HG02763 (cell line): Measurements from ENCODE around the gene CIP2A.
A peak's percentile ranks its signal among the peaks of the same experiment; 100 is the strongest.
"Not testable (repeated sequence)": the region's sequence is repeated elsewhere in the genome, so short reads cannot be mapped to it uniquely, and the experiment has no call there.

Experiments used
- ATAC-seq: cut with Tn5 transposase; IDR thresholded peaks from one replicate; pipeline ENCODE4 v1.9.1; 2021; ENCODE audit warnings: mild to moderate bottlenecking, moderate library complexity; ENCODE audit not compliant: unreplicated experiment

Gene CIP2A

GRCh38 chr3:108589081-108589997 lies at the start of gene CIP2A, which contains the start of gene DZIP3:
Gene CIP2A, minus strand, starts transcription at chr3:108589438. Its CDS starts 63 bp downstream, at chr3:108589375.
Gene DZIP3, plus strand, starts transcription at chr3:108589722. Its CDS starts 15,685 bp downstream, at chr3:108605407.
- ATAC-seq: peak; percentile 95

- no peak for ATAC-seq
These were observed 40.7 kb upstream of the CIP2A start for GRCh38 chr3:108629974-108630373.

- ATAC-seq: no peak
These were observed 34.3 kb upstream of the CIP2A start for GRCh38 chr3:108623504-108623903.

GRCh38 chr3:108620250-108620649 lies 31.0 kb upstream of the CIP2A start:
- ATAC-seq: no peak

- ATAC-seq: not testable (repeated sequence)
These were observed 26.9 kb upstream of the CIP2A start for GRCh38 chr3:108616090-108616489.

- ATAC-seq: no peak
These were observed 21.4 kb upstream of the CIP2A start for GRCh38 chr3:108610651-108611050.

GRCh38 chr3:108608750-108609149 lies 19.5 kb upstream of the CIP2A start:
- ATAC-seq: no peak

- ATAC-seq: no peak
These were observed 16.3 kb upstream of the CIP2A start for GRCh38 chr3:108605491-108605890.

GRCh38 chr3:108605028-108605427 lies 15.8 kb upstream of the CIP2A start:
- no peak for ATAC-seq

GRCh38 chr3:108603691-108604090 lies 14.5 kb upstream of the CIP2A start:
- ATAC-seq: no peak

GRCh38 chr3:108602935-108603294 lies 13.7 kb upstream of the CIP2A start:
- no peak for ATAC-seq

- no peak for ATAC-seq
These were observed 13.2 kb upstream of the CIP2A start for GRCh38 chr3:108602249-108602934.

GRCh38 chr3:108599677-108600409 lies 10.6 kb upstream of the CIP2A start:
- ATAC-seq: no peak

GRCh38 chr3:108598375-108598774 lies 9.1 kb upstream of the CIP2A start:
- ATAC-seq: no peak

- ATAC-seq: no peak
These were observed 6.1 kb upstream of the CIP2A start for GRCh38 chr3:108595321-108595720.

GRCh38 chr3:108590460-108590859 lies 1.2 kb upstream of the CIP2A start:
- ATAC-seq: no peak

- ATAC-seq: no peak
These were observed 723 bp upstream of the CIP2A start for GRCh38 chr3:108589998-108590323.

- no peak for ATAC-seq
These were observed 637 bp downstream of the CIP2A start for GRCh38 chr3:108588601-108589000.

- ATAC-seq: no peak
These were observed 11.2 kb downstream of the CIP2A start for GRCh38 chr3:108578064-108578463.

GRCh38 chr3:108569336-108569735 lies 19.9 kb downstream of the CIP2A start:
- ATAC-seq: no peak

- ATAC-seq: no peak
These were observed 22.6 kb downstream of the CIP2A start for GRCh38 chr3:108566599-108566998.
